SU-DHL-6 (cell line): ENCODE results near the gene TMEM121B.

Experiments
- EZH2phosphoT487 ChIP-seq: fragments of 200-600 bp; sonication (generic), shearing (Covaris generic); conservative IDR thresholded peaks from 2 replicates; pipeline ENCODE4 v1.6.1; 2018; ENCODE audit warnings: mild to moderate bottlenecking, antibody characterized with exemption, low read length, moderate library complexity, mixed read lengths
- TF ChIP-seq, protein P1 (sequence below): fragments of 200-600 bp; sonication (generic); IDR thresholded peaks from one replicate; pipeline ENCODE4 v1.5.1; 2017; ENCODE audit warnings: antibody characterized with exemption, mild to moderate bottlenecking, low read length, moderate library complexity; ENCODE audit not compliant: insufficient read depth, poor library complexity, severe bottlenecking

- TF ChIP-seq, protein P1, sequence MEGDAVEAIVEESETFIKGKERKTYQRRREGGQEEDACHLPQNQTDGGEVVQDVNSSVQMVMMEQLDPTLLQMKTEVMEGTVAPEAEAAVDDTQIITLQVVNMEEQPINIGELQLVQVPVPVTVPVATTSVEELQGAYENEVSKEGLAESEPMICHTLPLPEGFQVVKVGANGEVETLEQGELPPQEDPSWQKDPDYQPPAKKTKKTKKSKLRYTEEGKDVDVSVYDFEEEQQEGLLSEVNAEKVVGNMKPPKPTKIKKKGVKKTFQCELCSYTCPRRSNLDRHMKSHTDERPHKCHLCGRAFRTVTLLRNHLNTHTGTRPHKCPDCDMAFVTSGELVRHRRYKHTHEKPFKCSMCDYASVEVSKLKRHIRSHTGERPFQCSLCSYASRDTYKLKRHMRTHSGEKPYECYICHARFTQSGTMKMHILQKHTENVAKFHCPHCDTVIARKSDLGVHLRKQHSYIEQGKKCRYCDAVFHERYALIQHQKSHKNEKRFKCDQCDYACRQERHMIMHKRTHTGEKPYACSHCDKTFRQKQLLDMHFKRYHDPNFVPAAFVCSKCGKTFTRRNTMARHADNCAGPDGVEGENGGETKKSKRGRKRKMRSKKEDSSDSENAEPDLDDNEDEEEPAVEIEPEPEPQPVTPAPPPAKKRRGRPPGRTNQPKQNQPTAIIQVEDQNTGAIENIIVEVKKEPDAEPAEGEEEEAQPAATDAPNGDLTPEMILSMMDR: no peak
- no peak for TF ChIP-seq EZH2phosphoT487
Measured at GRCh38 chr22:17140022-17140421, 18.9 kb upstream of the TMEM121B start.
